ENCODE data around the gene HOXA7.

HOXA7 gene

GRCh38 chr7:27124096-27124901, 32.2 kb downstream of the HOXA7 start:
- H3K9ac ChIP-seq (ENCODE audit: low read depth, low read length) = no peak overlapping the region
- H3K9me3 ChIP-seq (ENCODE audit: control insufficient read depth, insufficient read depth, low read length) = no peaks in the 10 kb centered on the region
- peaks cover 100% of the 10 kb centered on the region for H3K27me3 ChIP-seq (ENCODE audit: control insufficient read depth, insufficient read depth, low read length)
- H3K36me3 ChIP-seq (ENCODE audit: control insufficient read depth, insufficient read depth, low read length) = no peaks in the 10 kb centered on the region
- peak overlapping the region; percentile 33 for H3K4me3 ChIP-seq (ENCODE audit: low read depth, low read length)
- no peaks in the 10 kb centered on the region for H3K4me1 ChIP-seq (ENCODE audit: control insufficient read depth, insufficient read depth, low read length)

GRCh38 chr7:27123477-27124053, 32.9 kb downstream of the HOXA7 start:
- H3K9ac ChIP-seq (ENCODE audit: low read depth, low read length) = no peak overlapping the region
- H3K4me1 ChIP-seq (ENCODE audit: control insufficient read depth, insufficient read depth, low read length) = no peaks in the 10 kb centered on the region
- H3K36me3 ChIP-seq (ENCODE audit: control insufficient read depth, insufficient read depth, low read length) = no peaks in the 10 kb centered on the region
- peak overlapping the region; percentile 33 for H3K4me3 ChIP-seq (ENCODE audit: low read depth, low read length)
- no peaks in the 10 kb centered on the region for H3K9me3 ChIP-seq (ENCODE audit: control insufficient read depth, insufficient read depth, low read length)
- peaks cover 100% of the 10 kb centered on the region for H3K27me3 ChIP-seq (ENCODE audit: control insufficient read depth, insufficient read depth, low read length)

- H3K9me3 ChIP-seq (ENCODE audit: control insufficient read depth, insufficient read depth, low read length) = no peaks in the 10 kb centered on the region
- H3K36me3 ChIP-seq (ENCODE audit: control insufficient read depth, insufficient read depth, low read length) = no peaks in the 10 kb centered on the region
- peak overlapping the region; percentile 33 for H3K4me3 ChIP-seq (ENCODE audit: low read depth, low read length)
- H3K4me1 ChIP-seq (ENCODE audit: control insufficient read depth, insufficient read depth, low read length) = no peaks in the 10 kb centered on the region
- H3K9ac ChIP-seq (ENCODE audit: low read depth, low read length) = no peak overlapping the region
- peaks cover 100% of the 10 kb centered on the region for H3K27me3 ChIP-seq (ENCODE audit: control insufficient read depth, insufficient read depth, low read length)
Measured at GRCh38 chr7:27123007-27123476, 33.4 kb downstream of the HOXA7 start.

GRCh38 chr7:27122077-27122910, 34.2 kb downstream of the HOXA7 start:
- Histone ChIP-seq H3K9me3 (ENCODE audit: control insufficient read depth, insufficient read depth, low read length) (no peaks in the 10 kb centered on the region), H3K36me3 (ENCODE audit: control insufficient read depth, insufficient read depth, low read length) (no peaks in the 10 kb centered on the region), H3K4me3 (ENCODE audit: low read depth, low read length) (no peak overlapping the region), H3K9ac (ENCODE audit: low read depth, low read length) (no peak overlapping the region), H3K27me3 (ENCODE audit: control insufficient read depth, insufficient read depth, low read length) (peaks cover 100% of the 10 kb centered on the region), H3K4me1 (ENCODE audit: control insufficient read depth, insufficient read depth, low read length) (no peaks in the 10 kb centered on the region)

- no peaks in the 10 kb centered on the region for H3K36me3 ChIP-seq (ENCODE audit: control insufficient read depth, insufficient read depth, low read length)
Measured at GRCh38 chr7:27121684-27122076, 34.8 kb downstream of the HOXA7 start.

GRCh38 chr7:27119412-27119911, 37.0 kb downstream of the HOXA7 start:
- no peaks in the 10 kb centered on the region for H3K9me3 ChIP-seq (ENCODE audit: control insufficient read depth, insufficient read depth, low read length)
- no peaks in the 10 kb centered on the region for H3K36me3 ChIP-seq (ENCODE audit: control insufficient read depth, insufficient read depth, low read length)
- H3K27me3 ChIP-seq (ENCODE audit: control insufficient read depth, insufficient read depth, low read length) = peaks cover 100% of the 10 kb centered on the region
- no peak overlapping the region for H3K4me3 ChIP-seq (ENCODE audit: low read depth, low read length)
- H3K4me1 ChIP-seq (ENCODE audit: control insufficient read depth, insufficient read depth, low read length) = no peaks in the 10 kb centered on the region
- H3K9ac ChIP-seq (ENCODE audit: low read depth, low read length) = no peak overlapping the region

More at GRCh38 chr7:27121684-27122076, 34.8 kb downstream of the HOXA7 start:
- Histone ChIP-seq H3K27me3 (ENCODE audit: control insufficient read depth, insufficient read depth, low read length) (peaks cover 100% of the 10 kb centered on the region), H3K4me3 (ENCODE audit: low read depth, low read length) (no peak overlapping the region), H3K9me3 (ENCODE audit: control insufficient read depth, insufficient read depth, low read length) (no peaks in the 10 kb centered on the region), H3K9ac (ENCODE audit: low read depth, low read length) (no peak overlapping the region), H3K4me1 (ENCODE audit: control insufficient read depth, insufficient read depth, low read length) (no peaks in the 10 kb centered on the region)

- H3K27me3 ChIP-seq (ENCODE audit: control insufficient read depth, insufficient read depth, low read length) = peaks cover 96% of the 10 kb centered on the region
- H3K36me3 ChIP-seq (ENCODE audit: control insufficient read depth, insufficient read depth, low read length) = no peaks in the 10 kb centered on the region
- no peak overlapping the region for H3K9ac ChIP-seq (ENCODE audit: low read depth, low read length)
- H3K4me3 ChIP-seq (ENCODE audit: low read depth, low read length) = peak overlapping the region; percentile 8
- H3K9me3 ChIP-seq (ENCODE audit: control insufficient read depth, insufficient read depth, low read length) = no peaks in the 10 kb centered on the region
- no peaks in the 10 kb centered on the region for H3K4me1 ChIP-seq (ENCODE audit: control insufficient read depth, insufficient read depth, low read length)
Measured at GRCh38 chr7:27118580-27118979, 37.9 kb downstream of the HOXA7 start.

- Histone ChIP-seq H3K9me3 (ENCODE audit: control insufficient read depth, insufficient read depth, low read length) (no peaks in the 10 kb centered on the region), H3K36me3 (ENCODE audit: control insufficient read depth, insufficient read depth, low read length) (no peaks in the 10 kb centered on the region), H3K4me3 (ENCODE audit: low read depth, low read length) (peak overlapping the region; percentile 13), H3K27me3 (ENCODE audit: control insufficient read depth, insufficient read depth, low read length) (peaks cover 96% of the 10 kb centered on the region), H3K9ac (ENCODE audit: low read depth, low read length) (no peak overlapping the region), H3K4me1 (ENCODE audit: control insufficient read depth, insufficient read depth, low read length) (peaks cover 1% of the 10 kb centered on the region)
Measured at GRCh38 chr7:27117887-27118491, 38.5 kb downstream of the HOXA7 start.

GRCh38 chr7:27116962-27117886, 39.3 kb downstream of the HOXA7 start:
- H3K36me3 ChIP-seq (ENCODE audit: control insufficient read depth, insufficient read depth, low read length) = no peaks in the 10 kb centered on the region
- H3K4me3 ChIP-seq (ENCODE audit: low read depth, low read length) = peak overlapping the region; percentile 13
- no peak overlapping the region for H3K9ac ChIP-seq (ENCODE audit: low read depth, low read length)
- H3K9me3 ChIP-seq (ENCODE audit: control insufficient read depth, insufficient read depth, low read length) = no peaks in the 10 kb centered on the region
- peaks cover 3% of the 10 kb centered on the region for H3K4me1 ChIP-seq (ENCODE audit: control insufficient read depth, insufficient read depth, low read length)
- peaks cover 96% of the 10 kb centered on the region for H3K27me3 ChIP-seq (ENCODE audit: control insufficient read depth, insufficient read depth, low read length)

- Histone ChIP-seq H3K27me3 (ENCODE audit: control insufficient read depth, insufficient read depth, low read length) (peaks cover 96% of the 10 kb centered on the region), H3K4me1 (ENCODE audit: control insufficient read depth, insufficient read depth, low read length) (peaks cover 3% of the 10 kb centered on the region), H3K36me3 (ENCODE audit: control insufficient read depth, insufficient read depth, low read length) (no peaks in the 10 kb centered on the region), H3K9me3 (ENCODE audit: control insufficient read depth, insufficient read depth, low read length) (no peaks in the 10 kb centered on the region), H3K4me3 (ENCODE audit: low read depth, low read length) (no peak overlapping the region), H3K9ac (ENCODE audit: low read depth, low read length) (no peak overlapping the region)
Measured at GRCh38 chr7:27116031-27116961, 40.2 kb downstream of the HOXA7 start.
